HG03060 (cell line): ENCODE measurements around the gene FCRL1.

Experiments
- ATAC-seq: cut with Tn5 transposase; IDR thresholded peaks from one replicate; pipeline ENCODE4 v1.9.1; 2021; ENCODE audit warnings: low read depth, moderate number of reproducible peaks; ENCODE audit not compliant: unreplicated experiment

Gene FCRL1, protein sequence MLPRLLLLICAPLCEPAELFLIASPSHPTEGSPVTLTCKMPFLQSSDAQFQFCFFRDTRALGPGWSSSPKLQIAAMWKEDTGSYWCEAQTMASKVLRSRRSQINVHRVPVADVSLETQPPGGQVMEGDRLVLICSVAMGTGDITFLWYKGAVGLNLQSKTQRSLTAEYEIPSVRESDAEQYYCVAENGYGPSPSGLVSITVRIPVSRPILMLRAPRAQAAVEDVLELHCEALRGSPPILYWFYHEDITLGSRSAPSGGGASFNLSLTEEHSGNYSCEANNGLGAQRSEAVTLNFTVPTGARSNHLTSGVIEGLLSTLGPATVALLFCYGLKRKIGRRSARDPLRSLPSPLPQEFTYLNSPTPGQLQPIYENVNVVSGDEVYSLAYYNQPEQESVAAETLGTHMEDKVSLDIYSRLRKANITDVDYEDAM

DNA sequence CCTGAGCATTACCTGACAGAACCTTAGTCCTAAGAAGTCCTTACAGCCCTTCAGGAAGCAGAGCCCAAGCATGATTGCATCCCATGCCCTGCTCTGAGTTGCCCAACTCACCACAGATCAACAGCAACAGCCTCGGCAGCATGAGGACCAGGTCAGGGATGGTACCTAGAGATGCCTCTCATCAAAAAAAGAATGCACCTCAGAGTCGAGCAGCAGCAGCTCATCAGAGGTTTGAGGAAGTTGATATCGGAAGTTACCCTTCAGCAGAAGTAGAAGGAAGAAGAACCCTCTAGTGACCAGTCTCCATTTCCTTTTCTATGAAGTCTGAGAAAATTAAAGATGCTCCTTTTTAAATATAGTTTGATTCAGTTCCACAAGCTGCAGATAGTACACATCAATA lies at the start of gene FCRL1:
TSS of gene FCRL1 (minus strand) at position 225 of the 400 bp plus-strand sequence. CDS start at position 142, 83 bp downstream.
- ATAC-seq = no peak

DNA sequence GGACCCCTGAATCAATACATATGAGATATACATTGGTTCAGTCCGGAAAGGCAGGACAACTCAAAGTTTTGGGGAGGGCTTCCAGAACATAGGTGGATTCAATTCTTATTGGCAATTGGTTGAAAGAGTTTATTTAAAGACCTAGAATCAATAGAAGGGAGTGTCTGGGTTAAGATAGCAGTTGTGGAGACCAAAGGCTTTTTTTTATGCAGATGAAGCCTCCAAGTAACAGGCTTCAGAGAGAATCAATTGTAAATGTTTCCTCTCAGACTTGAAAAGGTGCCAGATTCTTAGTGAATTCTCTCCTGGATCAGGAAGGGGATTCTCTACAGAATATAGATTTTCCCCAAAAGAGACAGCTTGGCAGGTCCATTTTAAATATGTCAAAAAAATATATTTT lies 48.7 kb upstream of the FCRL1 start:
- no peak for ATAC-seq

DNA sequence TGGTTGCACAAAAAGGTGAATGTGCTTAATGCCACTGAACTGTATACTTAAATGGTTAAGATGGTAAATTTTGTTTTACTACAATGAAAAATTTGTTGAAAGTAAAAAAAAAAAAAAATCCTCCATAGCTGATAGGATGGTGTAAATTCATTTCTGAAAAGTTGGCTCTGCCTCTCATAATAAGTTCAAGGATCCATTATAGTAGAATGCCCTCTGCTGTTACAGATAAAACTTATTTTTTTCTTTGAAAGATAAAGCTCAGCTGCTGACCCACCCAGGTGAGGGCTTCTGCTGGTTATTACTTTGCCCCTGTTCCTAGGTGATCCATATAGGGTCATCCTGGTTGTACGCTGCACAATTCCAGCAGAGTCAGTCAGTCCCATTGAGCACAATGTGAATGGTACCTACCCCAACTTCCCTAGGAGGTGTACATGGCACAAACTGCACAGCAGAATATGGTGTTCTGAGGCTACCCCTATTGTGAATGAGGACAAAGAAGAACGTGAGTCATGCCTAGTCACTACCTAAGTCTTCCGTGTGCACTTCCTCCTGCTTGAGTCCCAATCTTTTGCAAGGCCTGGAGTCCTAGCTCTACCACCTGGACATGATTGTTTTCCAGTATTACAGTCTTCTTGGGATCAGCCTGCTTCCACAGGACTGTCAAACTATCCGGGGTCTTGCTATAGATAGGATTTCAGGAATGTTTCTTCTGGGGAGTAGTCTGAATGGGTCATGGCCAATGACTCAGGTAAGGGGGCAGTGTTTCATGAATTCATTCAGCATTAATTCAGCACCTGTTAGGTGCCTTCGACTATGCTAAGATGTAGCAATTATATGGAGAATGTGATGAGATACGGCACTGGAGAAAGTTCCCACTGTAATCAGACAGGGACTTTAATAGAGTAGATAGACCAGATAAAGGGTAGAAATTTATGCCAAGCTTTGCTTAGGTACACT lies 42.5 kb upstream of the FCRL1 start:
- ATAC-seq = no peak

DNA sequence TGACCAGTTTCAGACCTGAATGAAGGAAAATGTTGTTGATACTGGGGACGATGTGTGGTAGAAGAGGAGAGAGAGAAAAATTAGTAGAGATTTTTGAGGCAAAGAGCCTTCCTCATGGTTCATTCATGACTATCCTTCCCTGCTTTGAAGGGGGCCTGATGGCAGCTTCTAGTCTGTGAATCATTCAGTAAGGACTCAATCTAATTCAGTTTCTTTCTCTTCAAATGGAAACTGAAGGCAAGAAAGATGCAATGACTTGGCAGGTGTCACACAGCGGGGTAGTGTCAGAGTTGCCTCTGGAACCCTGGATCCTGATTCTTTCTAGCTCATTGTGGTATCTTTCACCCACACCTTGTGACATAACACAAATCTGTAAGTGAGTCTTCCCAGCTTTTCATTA lies 36.6 kb upstream of the FCRL1 start:
- peak; percentile 56 for ATAC-seq

DNA sequence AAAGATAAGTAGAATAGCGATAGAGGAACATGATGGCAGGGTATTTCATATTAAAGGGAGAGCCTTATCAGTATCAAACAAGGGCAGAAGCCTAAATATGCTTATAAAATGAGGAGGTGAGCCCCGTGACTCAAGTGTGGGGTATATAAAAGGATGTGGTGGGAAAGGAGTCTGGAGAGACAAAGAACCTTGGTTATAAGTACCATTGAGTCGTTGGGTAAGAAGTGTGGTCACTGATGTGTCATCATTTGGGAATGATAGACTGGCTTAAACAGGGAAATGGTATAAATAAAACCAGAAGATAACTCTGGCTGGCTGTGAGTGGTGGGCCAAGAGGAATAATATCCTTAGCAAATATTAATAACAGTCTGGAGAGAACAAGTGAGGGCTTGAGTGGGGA lies 32.6 kb upstream of the FCRL1 start:
- ATAC-seq = no peak

DNA sequence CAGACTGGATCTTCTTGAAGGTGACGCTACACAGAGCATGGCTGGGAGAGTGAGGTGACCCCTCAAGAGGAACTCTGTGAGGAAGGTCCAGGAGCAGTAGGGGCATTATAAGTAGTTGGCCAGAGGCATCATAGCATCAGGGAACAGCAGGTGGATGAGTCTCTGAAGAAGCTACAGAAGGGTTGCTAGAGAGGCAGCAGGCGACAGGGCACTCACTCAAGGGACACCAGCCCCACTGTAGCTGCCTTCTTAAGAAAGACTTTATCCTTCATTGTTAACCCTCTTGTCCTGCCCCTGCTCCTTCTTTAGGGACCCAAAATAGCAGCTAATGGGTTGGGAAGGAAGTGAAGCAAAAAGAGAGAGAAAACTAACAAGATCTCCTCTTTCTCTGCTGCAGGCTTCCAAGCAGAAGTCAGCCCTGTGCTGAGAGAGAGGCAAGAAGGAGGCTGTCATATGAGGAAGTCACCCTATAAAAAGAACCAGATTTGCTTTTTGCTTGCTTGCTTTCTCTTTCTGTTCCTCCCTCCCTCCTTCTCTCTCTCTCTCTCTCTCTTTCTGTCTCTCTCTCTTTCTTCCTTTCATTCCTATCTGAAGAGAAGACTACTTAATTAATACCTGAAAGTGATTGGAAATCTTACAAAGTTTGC lies 29.4 kb upstream of the FCRL1 start:
- peak; percentile 65 for ATAC-seq

DNA sequence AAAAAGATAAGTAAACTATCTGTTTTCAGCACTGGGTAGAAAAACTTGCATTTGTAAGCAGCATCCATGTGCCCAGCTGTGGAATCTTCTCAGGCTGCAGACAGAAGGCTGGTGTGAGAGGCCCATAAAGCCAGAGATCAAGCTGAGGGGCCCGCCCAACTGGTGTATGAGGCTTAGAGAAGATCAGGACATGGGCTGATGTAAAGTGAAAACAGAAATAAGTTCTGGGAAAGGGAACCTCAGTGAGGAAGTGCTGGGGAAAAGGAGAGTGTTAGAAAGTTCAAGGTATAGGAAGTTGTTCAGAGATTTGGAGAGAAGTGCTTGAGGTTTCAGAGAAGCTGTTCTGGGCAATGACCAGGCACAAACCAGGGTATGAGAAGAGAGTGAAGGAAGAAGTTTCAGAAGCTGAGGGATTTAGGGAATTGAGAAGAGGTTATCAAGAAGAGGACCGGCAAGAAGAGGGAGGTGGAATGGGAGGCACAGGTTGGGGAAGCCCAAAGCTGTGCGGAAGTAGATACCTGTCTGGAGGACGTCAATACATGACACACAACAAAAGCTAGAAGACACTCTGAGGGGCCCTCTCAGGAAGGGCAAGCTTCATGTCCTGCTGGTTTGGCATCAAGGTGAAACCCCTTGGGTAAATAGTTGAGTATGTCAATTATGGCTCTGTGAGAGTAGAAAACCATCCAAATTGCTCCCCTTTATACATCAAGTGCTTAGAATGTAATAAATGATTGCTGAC lies 24.3 kb upstream of the FCRL1 start:
- ATAC-seq = no peak

DNA sequence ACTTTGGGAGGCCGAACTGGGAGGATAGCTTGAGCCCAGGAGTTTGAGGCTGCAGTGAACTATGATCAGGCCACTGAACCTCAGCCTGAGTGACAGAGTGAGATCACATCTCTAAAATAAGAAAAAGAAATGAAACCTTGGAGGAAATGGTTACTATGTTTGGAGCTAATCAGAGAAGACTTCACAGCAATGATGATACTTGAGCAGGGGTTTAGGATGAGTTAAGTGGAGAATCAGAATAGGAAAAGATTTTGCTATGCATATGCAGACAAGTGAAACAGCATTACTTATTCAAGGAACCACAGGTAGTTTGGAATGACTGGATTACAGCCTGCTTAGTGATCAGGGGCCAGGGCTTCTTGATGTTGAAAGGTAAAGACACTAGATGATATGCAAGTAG lies 23.0 kb upstream of the FCRL1 start:
- no peak for ATAC-seq

DNA sequence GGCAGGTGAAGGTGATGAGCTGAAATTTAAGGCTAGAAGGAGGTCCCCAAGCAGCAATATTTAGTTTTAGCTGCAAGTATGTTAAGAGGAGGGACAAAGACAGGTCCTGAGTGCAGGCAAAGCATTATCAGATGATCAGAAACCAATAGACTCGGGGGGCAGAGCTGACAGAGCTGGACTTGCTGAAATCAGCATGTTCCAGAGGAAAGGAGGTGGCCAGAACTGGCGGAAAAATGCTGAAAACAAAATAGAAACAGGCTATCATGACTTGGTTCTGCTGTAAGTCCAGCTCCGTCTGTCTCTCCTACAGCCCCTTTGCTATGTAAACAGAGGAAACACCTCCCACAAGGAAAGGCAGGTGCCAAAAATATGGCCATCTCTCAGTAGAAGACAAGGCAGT lies 21.8 kb upstream of the FCRL1 start, which contains the start of gene CD5L:
TSS of gene CD5L (minus strand) at position 101 of the 400 bp plus-strand sequence. CDS start 107 bp downstream, outside the sequence.
- ATAC-seq = no peak

DNA sequence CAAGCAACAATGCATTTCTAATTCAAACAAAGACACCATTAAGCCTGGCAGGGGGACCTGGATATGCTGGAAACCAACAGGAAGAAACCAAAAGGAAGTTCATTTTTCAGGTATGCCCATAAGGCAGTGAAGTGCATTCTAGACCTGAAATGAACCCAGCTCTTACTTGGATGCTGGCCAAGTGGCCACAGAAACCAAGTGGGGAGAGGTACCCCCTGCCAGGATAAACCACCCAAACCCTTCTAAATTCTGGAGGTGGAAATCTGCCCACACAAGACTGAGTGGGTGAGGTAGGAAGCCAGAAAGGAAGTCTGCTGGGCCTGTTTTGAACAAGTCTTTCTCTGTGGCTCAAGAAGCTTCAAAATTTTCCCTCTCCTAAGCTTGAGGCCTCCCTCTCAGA lies 19.0 kb upstream of the FCRL1 start:
- ATAC-seq = no peak

DNA sequence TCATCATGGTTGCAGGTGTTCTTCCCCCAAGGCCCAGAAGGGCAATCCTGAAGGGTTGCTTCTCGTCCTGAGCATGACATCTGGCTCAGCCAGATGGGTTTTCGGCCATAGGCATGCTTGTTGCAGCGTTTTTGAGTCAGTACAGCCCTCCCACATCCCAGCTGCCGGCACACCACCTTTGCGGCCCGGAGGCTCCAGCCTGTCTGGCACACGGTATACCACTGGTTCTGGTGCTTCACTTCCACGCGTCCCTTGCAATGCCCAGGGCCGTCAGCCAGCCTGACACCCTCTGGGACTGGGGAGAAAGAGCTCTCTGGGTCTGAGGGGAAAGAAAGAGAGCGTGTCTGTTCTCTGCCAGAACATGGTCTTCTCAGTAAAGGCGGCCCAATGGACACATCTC lies 14.5 kb upstream of the FCRL1 start:
- ATAC-seq = no peak

DNA sequence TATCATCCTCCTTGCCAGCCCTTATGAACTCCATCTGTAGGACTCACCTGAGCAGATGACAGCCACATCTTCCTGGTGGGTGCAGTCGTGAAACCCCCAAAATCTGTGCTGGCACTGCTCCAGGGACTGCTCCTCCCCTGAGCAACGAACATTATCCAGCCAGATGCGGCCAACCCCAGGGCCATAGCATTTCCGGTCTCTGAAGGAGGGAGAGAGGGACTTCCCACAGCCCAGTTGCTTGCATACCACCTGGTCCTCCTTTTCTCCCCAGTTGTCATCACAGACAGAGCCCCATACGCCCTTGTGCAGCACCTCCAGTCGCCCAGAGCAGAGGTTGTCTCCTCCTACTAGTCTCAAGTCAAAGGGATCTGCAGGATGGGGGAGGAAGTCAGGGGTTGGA lies 13.2 kb upstream of the FCRL1 start:
- no peak for ATAC-seq

DNA sequence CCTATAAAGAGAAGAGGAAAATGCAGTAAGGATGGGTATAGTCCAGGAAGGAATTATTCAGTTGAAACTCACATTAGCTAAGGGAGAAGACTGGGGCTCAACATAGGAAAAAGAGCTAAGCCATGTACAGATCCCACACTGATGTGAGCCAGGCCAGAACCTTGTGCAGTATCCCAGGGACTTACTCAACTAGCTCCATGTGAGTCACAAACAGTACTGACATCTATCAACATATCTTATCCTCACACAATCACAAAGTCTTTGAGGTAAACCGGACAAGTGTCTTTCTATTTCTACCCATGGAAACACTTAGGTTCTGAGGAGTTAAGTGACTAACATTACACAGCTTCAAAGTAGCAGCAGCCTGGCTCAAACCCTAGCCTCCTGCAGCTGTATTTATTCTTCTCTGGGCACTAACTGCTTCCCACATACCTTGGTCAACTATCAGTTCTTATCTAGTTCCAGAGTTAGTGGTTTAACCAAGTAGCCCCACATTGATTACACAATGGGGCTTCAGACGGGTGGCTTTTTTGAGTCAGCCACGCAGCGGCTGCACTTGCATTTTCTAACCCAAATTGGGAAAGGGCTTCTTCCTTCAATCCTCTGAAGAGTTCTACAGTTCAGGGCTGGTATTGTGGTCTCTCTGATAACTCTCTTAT lies 12.2 kb upstream of the FCRL1 start:
- no peak for ATAC-seq

DNA sequence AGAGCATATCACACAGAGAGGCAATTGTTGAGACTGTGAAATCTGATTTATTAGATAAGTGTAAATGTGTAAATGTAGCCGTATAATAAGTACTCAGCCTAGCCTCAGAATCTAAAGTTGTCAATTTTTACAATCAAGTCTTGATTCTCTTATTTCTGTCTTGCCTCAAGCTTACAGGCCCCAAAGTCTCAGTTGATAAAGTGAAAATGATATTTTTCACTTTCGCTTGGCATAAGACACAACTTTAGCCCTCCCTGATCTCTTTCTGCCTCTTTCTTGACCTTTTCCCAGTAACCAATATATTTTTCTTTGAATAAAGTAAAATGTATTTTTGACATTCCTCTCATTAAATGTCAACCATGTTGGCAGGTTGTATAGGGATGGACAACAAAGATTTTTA lies 11.0 kb upstream of the FCRL1 start:
- ATAC-seq = no peak

DNA sequence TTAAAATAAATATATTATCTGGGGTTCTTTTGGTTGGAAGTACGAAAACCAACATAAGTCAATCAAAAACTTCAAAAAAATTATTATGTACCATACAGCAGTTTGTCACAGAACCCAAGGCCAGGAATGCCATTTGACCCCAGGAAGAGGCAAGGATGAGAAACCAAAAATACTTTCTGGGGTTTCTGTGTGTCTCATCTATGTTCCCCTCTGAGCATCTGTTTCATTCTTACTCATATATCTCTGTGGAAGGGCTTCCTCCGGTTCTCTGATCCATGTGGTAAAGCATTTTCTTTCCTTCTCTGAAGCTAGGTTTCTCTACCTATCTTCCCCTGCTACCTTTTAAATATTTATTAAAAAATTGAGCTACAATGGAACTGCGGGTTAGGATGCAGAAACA lies 9.8 kb upstream of the FCRL1 start:
- ATAC-seq = no peak

DNA sequence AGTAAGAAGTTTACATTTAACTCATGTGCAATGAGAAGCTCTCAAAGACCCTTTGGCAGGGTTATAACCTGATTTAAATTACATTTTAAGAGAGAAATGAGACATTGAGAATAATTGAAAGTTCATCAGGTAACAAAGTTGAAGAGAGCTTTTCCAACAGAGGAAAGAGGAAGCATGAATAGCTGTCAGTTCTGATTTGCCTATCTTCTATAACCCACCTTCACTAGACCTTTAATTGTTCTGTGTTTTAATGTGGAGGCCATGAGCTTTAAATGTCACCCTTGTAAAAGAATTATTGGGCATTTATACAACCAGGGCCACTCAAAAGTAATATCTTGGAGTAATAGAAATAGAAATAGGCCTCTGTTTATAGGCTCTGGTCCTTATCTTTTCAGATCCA lies 9.3 kb upstream of the FCRL1 start:
- ATAC-seq = no peak

DNA sequence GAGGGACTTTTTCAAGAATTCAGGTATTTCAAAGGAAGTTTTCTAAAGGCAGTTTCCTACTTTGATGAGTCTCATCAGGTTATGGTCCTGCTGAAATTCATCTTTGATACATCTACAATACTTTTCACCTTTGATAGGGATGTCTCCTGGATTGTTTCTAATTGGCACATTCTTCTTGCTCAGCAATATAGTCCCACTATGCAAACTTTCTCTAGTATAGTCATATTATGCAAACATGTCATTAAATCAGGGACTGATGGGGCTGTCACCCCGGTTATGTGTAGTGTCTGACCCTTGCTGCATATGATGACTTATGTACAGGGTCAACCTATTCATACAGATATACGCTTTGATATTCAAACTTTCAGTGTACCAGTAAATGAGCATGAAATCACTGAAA lies 379 bp upstream of the FCRL1 start:
- no peak for ATAC-seq

DNA sequence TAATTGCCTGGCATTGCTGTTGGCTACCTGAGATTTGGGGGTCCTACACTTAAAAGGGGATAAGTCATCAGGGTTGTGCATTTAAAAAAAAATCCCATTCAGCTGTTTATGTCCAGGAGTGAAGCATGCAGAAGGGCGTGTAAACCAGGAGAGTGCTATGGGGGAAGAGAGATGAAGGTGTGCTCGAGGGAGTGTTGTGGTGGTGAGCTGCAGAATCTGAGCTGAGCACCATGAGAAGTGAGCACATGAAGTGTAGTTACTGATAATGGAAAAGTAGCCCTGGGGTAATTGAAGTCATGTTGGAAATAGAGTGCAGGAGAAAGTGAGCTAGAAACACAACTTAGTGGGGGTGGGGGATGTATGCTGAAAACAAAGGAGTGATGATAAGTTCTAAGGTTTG lies 705 bp downstream of the FCRL1 start:
- no peak for ATAC-seq

DNA sequence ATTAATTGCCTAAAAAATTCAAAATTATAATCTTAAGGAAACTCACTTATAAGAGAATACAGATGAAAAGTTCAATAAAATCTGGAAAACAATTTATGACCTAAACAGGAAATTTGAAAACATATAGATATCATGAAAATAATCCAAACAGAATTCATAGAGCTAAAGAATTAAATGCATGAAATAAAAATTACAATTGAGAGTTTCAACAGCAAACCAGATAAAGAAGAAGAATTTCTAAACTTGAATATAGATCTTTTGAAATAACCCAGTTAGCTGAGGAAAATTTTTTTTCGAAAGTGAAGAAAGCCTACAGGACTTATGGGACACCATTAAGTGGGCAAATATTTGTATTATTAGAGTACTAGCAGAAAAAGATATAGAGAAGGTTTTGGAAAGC lies 6.7 kb downstream of the FCRL1 start:
- no peak for ATAC-seq
